Stimulated activated CD8-positive, alpha-beta memory T cell treated with anti-CD3 and anti-CD28 coated beads, Interleukin-7, amount 100 ng/mL, for 48 hours (primary cell): ENCODE results near the gene FGD2.

Experiments used
- DNase-seq, 2 donors: peaks; one replicate each; pipeline ENCODE4 v3.0.0-alpha.2; 2020; ENCODE audit warnings: low read depth in 1 of 2; ENCODE audit errors: extremely low read depth in 1 of 2

The FGD2 gene

DNA sequence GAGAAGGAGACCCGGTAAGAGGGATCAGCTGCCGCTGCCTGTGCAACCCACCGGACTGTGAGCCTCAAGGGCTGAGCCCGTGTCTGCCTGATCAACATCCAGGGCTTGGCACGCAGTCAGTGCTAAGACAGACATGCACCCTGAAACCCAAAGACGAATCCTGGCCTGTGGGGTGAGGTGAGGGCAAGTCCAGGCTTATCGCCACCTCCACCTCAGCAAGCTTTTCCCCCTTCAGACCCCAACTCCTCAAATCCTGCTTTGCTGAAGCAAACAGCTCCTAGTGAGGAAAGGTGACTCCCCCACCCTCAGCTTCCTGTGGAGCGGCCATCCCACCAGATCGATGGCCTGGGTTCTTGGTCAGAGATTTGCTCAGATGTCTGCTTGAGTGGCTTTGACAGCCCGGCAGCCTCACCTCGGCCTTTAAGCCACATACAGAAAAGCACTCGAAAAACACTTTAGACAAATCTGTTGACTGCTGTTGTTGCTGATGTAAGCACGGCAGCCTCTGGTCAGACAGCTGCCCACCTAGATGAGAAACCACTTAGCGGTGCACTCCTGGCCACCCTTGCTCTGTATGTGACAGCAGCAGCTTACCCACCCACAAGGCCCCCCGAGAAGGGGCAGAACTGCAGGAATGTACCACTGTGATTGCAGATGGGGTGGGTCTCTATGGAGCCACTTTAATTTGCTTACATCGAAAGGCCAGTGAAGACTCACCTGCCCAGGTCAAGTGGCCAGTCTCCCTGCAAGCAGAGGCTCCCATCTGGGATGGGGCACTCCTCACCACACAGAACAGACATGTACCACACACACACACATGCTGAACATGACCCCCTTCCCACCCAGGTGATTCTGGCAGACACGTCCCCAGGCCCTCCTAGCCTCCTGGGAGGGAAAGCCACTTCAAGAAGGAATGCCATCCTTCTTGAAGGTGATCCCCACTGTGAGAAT is 34.3 kb upstream of the FGD2 start:
- no peak for DNase-seq

DNA sequence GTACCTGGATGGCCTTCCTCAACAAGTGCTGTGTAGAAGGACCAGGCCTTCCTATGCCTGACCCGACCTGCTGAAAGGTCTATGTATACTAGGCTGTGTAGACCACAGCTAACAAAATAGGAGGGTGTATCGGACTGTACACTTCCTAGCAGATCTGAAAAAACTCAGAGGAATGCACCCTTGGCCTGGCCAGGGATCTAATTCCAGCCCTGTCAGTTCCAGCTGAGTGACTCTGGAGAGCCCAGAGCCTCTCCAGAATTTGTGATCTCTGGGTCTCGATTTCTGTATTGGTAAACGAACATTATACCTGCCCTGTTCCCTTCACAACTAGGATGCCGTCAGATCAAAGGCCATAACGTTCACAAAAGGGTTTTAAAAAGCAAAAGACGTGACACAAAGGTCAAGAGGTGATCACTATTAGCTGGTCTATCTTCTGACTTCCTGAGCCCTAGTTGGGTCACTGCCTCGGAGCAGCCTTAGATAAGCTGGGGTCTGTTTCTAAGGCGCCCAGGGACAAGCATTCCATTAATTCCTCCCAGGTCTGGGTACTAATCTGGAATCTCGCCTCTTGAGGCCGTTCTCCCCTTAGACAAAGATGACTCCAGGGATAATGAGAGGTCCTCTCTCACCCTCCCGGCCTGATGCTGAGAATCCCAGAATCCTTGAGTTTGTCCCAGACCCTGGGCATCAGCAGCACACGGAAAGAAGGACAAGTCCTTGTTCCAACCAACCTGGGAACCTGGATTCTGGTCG is 33.4 kb upstream of the FGD2 start:
- DNase-seq = no peak

DNA sequence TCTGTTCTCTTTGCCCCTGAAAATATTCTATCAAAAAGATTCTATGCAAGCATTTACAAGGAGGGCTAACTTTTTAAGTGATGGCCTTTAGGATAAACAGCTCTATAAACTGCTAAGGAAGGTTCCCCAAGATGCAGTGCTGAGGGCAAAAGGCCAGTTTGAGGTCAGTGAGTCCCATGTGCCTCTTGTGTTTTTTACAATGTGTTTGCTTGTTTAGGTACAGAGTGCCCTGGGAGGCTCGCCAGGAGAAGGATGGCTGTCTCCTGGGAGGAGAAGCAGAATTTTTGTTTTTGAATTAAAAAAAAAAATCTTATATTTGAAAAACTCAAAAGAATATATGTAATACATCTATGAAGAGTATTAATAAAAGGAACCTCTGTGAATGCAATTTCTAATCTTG is 32.3 kb upstream of the FGD2 start:
- DNase-seq = no peak

DNA sequence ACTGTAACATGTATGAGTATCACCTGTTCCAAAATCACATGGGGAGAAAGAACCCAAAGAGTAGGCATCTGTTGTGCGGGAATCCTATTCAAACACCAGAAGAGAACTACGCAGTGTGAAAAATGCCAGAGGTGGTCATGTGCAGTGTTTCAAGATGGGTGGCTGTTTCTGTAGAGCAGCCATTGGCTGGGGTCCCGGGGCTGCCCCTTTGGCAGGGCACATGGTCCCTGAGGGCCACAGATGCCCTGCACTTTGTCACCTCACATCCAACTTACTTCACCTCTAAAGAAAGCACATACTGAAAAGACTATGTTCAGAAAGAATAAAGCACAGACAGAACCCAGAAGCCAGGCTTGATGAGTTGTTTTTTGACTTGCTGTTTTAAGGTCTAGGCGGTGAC is 31.8 kb upstream of the FGD2 start:
- no peak for DNase-seq

DNA sequence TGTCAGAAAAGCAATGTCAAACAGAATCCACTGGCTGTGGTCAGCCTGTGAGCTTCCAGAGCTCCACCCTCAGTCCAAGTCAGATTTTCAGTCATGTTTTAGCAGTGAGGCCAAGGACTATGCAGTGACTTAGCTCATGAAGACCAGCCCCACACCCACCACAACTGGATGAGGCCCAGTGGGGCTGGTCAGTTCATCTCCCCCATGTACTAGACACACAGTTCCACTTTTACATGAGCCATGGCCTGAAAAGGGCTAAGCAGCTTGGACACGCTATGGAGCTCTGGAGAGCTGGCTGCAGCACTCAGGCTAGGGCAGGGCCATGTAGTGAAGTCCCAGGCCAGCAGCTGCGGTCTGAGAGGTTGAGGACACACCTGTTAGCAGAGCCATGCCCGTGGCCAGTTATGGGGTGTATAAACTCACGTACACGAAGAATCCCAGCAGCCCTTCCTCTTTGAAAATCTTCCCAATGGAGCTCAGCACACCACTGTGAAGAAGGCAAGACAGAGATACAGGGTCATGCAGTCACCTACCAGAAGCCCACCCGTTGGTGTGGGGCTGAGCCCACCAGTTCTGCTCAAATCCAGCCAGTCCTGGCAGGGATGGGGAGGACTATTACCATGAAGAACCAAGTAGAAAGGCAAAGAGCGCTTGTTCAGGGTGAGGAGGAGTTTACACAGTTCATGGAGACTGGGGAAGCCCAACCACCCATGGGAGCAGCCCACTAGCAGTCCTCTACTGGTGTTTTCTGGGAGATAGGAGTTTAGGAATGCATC is 30.0 kb upstream of the FGD2 start:
- no peak for DNase-seq

DNA sequence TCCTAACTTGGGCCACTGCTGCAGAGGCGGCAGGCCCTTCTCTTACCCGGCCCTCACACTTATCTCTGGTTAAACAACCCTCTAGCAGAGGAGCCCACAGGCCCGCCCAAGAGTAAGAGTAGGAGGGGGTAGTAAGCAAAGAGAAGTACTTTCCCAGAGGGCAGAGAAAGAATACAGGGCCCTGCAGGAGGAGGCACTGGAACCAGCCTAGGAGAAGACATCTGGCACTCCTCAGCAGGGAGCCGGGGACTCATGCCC is 29.5 kb upstream of the FGD2 start:
- DNase-seq = no peak

DNA sequence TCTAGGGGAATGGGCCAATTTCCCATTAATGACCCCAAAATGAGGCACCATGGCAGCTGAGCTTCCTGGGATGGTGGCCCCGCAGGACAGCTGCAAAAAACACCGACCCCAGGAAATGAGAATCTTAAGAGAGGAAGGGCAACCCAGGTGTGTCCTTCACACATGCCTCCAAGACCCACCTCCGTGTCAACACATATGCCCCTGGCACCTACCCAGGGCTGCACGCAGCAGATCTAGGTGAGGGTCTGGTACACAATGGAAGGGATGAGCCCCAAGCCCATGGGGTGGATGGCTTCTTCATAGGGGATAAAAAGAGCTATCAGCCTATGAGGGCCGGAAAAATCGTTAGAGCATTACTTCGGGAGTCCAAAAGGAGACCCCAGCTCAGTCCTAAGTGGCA is 28.9 kb upstream of the FGD2 start:
- no peak for DNase-seq

DNA sequence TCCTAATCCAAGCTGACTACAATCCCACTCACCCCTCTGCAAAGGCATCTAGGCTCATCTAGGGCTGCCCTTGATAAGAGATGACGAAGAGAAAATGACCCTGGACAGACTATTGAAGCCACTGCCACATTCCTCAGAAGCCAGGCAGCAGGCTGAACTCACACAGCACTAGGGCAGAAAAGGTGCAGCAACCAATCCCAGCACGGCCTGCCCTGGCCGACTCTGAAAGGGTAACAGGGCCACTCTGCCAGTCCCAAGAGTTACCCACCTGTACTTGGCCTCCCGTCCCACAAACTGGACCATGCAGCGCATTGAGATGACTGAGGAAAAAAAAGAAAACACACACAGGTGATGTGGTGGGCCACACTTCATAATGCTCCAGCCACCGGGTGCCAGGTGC is 28.5 kb upstream of the FGD2 start:
- no peak for DNase-seq

DNA sequence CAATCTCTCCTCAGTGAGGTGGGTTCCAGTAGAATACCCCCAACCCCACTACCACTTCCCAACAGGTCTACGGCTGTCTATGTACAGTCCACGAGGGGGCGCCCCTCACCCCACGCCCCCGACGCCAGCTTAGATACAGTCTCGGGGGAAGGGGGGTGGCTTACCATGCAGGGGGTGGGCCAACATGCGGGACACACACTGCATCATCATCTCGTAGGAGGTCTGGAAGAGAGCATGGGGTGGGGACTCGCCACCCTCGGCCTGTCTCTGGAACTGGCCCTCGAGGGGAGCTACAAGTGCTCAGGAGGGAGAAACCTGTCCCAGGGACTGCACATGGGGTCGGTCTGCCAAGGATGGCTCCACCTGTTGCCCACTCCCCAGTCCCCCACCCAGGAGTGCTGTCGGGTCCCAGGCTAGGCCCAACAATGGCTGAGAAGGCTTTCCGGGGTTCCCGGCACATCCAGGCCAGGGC is 27.9 kb upstream of the FGD2 start:
- no peak for DNase-seq

DNA sequence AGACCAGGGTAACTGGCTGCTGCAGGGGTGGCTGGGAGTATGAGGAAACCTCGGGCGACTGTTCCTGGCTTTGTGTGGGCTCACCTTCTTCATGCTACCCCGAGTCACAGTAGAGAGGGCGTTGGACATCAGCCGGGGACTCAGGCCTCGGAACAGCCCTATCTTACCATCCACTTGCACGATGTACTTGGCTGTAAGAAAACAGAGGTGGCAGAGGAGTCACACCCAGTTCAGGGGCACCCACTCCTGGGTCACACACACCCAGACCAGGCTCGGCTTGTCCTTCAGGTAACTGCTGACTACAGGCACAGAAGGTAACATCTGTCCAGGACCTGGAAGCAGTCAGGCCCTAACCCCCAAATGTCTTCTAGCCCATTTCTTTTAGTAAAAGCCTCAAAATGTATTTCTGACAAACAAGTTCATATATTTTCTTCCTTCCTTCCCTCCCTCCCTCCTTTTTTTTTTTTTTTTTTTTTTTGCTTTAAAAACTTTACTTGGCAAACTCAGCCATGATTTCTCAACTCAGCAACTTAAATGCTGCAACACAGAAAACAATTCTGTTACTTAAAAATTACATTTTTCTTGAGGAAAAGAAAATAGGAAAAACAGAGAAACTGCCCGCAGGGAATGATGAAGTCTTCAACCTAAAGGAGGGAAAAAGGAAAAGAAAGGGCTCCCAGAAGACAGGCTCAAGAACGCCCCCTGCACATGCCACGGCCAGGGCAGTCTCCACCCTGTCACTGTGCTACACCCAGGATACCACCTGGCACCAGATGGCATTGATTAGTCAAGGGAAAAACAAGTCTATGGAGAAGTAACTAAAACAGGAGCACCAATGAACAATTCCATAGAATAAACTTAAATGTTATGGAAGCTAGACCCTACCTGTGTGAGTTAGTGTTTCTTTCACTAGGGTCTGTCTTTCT is 26.8 kb upstream of the FGD2 start:
- DNase-seq = no peak

DNA sequence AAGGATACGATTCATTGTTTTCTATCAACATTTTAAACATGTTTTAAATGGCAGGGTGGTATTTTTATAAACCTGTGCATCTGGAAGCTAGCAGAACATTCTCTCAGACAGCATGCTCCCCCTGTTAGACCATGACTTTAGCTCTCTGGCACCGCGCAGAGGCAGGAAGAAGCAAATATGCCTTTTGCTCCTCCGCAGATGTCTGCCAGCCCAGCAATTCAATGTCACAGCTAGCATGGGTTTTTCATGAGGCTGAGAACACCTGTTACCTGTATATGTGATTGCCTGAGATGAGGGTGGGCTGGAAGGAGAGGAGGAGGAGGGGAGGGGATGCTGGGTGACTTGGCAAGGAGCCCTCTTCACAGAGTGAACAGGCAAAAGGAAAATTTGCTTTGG is 26.1 kb upstream of the FGD2 start:
- DNase-seq = no peak

DNA sequence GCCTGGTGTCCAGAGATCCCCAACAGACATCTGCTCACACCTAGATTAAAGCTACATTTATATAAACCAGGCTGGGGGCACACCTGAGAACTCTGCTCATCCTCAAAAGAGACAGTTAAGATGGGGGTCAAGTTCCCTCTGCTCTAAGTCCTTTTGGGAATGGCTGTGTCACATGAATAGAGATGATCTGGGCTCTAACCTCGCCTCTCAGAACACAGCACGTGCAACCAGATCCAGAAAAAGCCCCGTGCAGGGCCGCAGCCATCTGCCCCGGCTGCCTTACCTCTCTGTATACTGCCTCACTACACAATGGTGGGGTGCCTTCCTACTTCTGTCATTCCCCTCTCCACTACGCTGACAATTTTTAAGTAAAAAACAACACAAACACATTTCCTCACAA is 25.3 kb upstream of the FGD2 start:
- DNase-seq = no peak

DNA sequence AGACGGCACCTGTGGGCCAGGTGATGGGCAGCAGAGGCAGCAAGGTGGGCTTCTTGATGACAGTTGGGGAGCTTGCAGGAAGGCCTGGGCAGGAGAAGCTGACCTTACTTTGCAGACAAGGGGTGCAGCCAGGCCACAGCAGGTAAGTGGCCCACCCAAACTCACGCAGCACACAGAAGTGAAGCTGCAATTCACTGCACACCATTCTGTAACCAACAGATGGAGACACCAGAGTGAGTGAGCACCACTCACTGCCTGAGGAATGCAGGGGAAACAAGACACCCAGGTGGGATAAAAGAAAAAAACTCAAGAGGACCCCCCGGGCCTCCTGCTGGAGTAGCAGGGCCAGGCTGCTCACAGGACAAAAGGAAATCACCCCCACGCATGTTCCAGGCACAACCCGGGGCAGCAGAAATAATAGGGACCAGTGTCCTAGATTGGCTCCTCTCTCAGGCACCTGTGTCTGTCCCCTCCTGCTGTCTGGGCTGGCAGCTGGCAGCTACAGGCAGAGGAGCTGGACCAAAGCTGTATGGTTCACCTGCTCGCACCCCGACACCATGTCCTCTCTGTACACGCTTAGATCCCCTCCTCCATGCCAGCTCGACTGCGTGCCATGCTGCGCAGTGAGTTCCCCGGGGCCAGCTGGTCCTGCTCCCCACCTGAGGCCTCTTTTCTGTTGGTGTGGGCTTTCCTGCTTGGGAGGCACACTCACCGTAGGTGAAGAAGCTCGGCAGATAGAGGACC is 24.4 kb upstream of the FGD2 start:
- DNase-seq = no peak

DNA sequence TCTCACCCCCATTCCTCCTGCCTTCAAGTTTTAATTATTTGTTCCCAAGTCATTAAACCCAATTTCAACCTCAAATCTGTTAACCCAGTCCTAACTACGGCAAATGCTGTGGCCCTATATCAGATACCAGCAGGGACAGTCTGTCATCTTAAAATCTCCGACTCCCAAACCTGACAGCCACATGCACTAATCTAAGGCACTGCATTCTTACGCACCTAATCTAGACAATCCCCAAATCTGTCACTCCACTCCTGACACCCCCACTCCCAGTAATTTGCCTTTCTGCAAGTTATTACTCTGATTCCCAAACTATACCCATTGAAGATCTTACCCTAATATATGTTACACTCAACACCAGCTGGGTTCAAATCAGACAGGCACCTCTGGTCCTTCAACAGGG is 21.9 kb upstream of the FGD2 start:
- no peak for DNase-seq

DNA sequence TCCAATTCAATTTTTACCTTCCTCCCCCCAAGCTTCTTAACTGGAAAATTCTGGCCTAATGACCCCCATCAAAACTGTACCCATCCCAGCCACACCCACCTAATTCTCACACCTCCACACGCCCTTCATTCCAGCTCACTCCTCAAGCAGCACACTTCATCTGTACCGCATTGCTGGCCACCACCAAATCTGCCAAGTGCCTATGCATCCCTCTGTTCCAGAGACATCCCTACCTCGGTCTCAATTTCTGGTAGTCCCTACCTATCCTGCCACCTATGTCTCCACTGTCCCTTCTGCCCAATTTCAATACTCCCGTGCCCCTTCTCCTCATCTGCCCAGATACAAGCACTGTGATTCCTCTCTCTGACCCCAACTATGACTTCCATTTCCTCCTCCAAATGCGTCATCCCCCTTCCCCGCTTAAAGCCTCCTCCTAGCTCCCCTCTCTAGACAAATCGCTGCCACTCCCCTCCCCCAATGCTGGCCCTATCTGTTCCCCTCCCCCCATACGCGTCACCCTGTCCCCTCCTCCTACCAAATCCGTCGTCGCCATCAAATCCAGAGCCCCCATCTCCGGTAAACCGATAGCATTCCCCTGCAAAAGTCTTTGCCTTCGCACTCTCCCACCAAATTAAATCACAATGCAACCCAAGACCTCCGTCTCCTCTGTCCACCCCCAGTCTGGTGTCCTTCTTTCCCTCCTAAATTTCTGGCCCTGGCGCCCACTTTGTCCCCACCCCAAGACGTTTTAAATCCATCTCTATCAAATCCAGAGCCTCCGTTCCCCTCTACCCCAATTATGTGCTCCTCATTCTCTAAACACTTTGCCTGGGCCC is 20.7 kb upstream of the FGD2 start:
- peak; percentile 30 to 72 for DNase-seq

DNA sequence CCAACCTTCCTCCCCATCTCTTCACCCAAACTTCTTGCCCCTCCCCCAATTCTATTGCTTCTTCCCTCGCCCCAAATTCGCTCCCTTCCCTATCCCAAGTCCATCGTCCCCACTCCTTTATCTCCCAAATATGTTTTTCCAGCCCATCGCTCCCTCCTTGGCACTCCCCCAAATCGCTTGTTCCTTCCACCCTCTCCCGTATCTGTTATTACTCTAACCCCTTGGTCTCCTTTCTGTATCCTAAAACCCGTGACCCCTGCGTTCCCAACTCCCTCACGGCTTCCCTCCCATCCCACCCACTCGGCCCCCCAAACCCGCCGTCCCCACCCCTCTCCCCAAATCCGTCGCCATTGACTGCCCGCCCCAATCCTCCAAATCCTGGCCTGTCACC is 20.0 kb upstream of the FGD2 start:
- no peak for DNase-seq

DNA sequence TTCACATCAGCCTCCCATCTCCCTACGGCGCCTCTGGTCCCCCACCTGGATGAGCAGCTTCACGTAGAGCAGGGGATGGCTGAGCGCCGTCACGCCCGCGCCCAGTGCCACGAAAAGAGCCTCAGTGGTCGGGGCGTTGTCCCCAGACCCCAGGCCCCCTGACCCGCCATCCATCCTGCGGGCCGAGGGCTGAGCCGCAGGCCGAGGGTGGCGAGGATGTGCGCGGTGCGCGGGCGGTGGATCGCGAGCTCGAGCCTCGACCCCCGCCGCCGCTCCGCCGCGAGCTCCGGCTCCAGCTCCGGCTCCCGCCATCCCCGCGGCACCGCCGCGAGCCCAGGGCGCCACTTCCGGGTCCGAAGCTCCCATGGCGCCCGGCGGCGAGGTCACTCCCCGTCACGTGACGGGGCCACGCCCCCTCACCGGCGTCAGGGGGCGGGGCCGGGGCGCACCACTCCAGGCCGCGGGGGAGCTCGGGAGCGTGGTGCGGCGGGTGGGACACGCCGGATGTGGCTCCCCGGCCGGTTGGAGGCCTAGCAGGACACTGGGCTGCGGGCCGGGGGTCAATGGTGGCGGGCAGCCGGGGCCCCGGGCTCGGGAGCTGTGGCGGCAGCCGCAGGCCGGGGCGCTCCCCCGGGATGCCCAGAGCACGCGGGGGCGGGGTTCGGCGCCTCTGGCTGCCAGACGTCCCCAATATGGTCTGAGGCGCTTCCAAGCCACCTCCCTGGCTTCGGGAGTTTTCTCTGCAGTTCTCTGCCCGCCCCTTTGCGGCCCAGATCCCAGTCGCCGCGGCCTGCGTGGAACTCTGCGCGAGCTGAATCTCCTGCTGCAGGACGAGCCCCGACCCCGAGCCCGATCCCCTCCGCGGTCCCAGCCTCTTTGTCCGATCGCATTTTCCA is 19.4 kb upstream of the FGD2 start, which contains the start of gene MTCH1:
MTCH1 (minus strand) TSS at position 389 of the 896 bp plus-strand sequence; CDS start at position 366, 23 bp downstream.
- peak; percentile 62 to 84 for DNase-seq

DNA sequence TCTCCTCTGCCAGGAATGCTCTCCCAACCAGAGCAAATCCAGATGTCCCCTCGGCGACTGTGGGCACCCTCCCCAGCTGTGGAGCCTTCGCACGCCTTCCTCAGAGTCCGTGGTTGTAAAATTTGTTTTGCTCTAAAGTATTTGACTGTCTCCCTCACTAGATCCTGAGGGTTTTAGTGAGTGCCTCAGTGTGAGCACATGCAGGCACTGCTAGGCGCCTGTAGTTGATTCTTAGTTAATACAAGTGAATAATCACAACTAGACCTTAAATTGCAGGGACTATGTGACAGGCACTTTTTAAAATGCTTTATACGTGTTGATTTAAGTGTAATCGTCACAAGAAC is 18.8 kb upstream of the FGD2 start:
- no peak for DNase-seq
